ENCODE measurements around the gene CLEC19A.

DNA sequence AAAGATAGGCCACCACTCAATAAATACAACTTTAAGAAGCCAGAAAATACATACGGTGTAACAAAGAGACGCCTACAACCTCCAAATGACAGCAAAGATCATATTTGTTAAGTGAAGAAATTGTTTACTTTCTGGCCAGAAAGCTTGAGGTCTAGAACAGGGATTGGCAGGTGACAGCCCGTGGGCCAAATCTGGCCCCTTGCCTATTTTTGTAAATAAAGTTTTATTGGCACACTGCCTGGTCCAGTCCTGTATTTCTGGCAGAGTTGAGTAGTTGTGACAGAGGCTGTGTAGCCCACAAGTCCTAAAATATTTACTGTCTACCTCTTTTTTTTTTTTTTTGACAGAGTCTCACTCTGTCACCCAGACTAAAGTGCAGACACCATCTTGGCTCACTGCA, 3.4 kb upstream of the CLEC19A start:
- TF ChIP-seq POLR2A (IDR thresholded peaks at IDR 0.05; ENCODE audit: low read length) (no peak), GATA1 (IDR thresholded peaks at IDR 0.05; ENCODE audit: low read depth, low read length) (no peak)
